Stomach (tissue), 4 donors: ENCODE measurements around the gene DUOX2.
"Not testable (repeated sequence)": the region's sequence is repeated elsewhere in the genome, so short reads cannot be mapped to it uniquely, and the experiment has no call there.

ENCODE experiments used
- CTCF ChIP-seq, 7 experiments: fragments of 450-650 bp in 4 of 7; fragments of 200-600 bp in 3 of 7; sonication (generic) in 3 of 7; IDR thresholded peaks; one replicate each; pipeline ENCODE4 v1.5.1; 2016 to 2019; ENCODE audit warnings: antibody characterized with exemption in 7 of 7, control low read depth in 2 of 7, mild to moderate bottlenecking in 1 of 7
- EP300 ChIP-seq: sonication (generic); formaldehyde crosslinking; IDR thresholded peaks from one replicate; pipeline ENCODE4 v1.6.1; 2017; ENCODE audit warnings: antibody characterized with exemption
- POLR2A ChIP-seq, 4 donors: fragments of 450-650 bp; IDR thresholded peaks; one replicate each; pipeline ENCODE4 v1.6.1; 2016; ENCODE audit warnings: antibody characterized with exemption in 4 of 4, control low read depth in 2 of 4, mild to moderate bottlenecking in 1 of 4, moderate library complexity in 1 of 4
- POLR2AphosphoS5 ChIP-seq, 3 donors: sonication (generic); formaldehyde crosslinking; IDR thresholded peaks; one replicate each; pipeline ENCODE4 v1.6.1; 2016; ENCODE audit warnings: antibody characterized with exemption in 3 of 3

GRCh38 chr15:45044270-45044669, 69.7 kb downstream of the DUOX2 start:
- not testable (repeated sequence) for TF ChIP-seq CTCF (IDR thresholded peaks at IDR 0.05); POLR2A (IDR thresholded peaks at IDR 0.05); POLR2AphosphoS5 (IDR thresholded peaks at IDR 0.05); EP300
